ENCODE data around the gene SCLY.

Gene SCLY

DNA sequence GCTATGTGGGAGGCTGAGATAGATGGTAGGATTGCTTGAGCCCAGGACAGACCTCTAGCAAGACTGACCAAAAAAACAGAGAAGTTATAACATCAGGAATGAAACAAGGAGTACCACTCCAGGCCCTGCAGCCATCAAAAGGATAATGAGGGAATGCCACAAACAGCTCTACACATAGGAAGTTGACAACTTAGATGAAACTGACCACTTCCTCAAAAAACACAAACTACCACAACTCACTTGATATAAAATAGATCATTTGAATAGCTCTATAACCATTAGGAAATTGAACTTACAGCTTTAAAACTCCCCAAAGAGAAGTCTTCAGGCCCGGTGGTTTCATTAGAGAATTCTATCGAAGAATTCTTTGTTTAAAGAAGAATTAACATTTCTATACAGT, 26.4 kb downstream of the SCLY start:
- no peaks in the 10 kb centered on the region for H3K9me3 ChIP-seq (ENCODE audit: control insufficient read depth, insufficient read depth, low read depth, low read length)

DNA sequence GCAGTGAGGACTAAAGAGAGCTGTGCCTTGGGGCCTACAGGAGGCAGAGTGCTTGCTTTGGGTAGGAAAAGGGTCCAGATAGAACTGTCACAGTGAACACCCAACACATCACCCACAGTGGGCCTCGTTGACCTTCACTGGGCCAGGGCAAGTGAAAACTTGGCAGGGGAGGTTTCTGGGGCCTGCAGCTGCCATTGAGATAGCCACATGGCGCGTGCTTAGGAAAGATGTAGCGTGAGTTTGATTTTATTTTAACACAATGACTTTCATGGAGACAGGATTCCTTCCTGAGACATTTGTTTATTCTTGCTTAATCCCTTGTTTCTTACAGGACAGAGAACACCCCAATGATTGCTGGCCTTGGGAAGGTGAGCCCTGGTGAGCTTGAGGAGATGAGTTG, 30.1 kb downstream of the SCLY start:
- Histone ChIP-seq H3K36me3 (ENCODE audit: control insufficient read depth, insufficient read depth, low read length) (peaks cover 48% of the 10 kb centered on the region), H3K4me3 (ENCODE audit: low read depth, low read length) (no peak overlapping the region), H3K27ac (ENCODE audit: low read depth, low read length) (no peak overlapping the region), H3K9me3 (ENCODE audit: control insufficient read depth, insufficient read depth, low read depth, low read length) (no peaks in the 10 kb centered on the region), H3K27me3 (ENCODE audit: control insufficient read depth, insufficient read depth, low read length) (no peaks in the 10 kb centered on the region), H3K9ac (ENCODE audit: low read length) (no peak overlapping the region), H3K4me1 (ENCODE audit: control insufficient read depth, insufficient read depth, low read length) (peaks cover under 1% of the 10 kb centered on the region; the same call in 1 of the 2 replicates)

More for the DNA sequence above, 26.4 kb downstream of the SCLY start:
- H3K27ac ChIP-seq (ENCODE audit: low read depth, low read length) = no peak overlapping the region
- H3K9ac ChIP-seq (ENCODE audit: low read length) = no peak overlapping the region
- no peaks in the 10 kb centered on the region for H3K4me1 ChIP-seq (ENCODE audit: control insufficient read depth, insufficient read depth, low read length)
- no peak overlapping the region for H3K4me3 ChIP-seq (ENCODE audit: low read depth, low read length)
- no peaks in the 10 kb centered on the region for H3K27me3 ChIP-seq (ENCODE audit: control insufficient read depth, insufficient read depth, low read length)
- peaks cover 70% of the 10 kb centered on the region for H3K36me3 ChIP-seq (ENCODE audit: control insufficient read depth, insufficient read depth, low read length)

- Histone ChIP-seq H3K9me3 (ENCODE audit: control insufficient read depth, insufficient read depth, low read depth, low read length) (no peaks in the 10 kb centered on the region), H3K27ac (ENCODE audit: low read depth, low read length) (no peak overlapping the region), H3K4me3 (ENCODE audit: low read depth, low read length) (no peak overlapping the region), H3K27me3 (ENCODE audit: control insufficient read depth, insufficient read depth, low read length) (no peaks in the 10 kb centered on the region), H3K4me1 (ENCODE audit: control insufficient read depth, insufficient read depth, low read length) (peaks cover 7% of the 10 kb centered on the region), H3K9ac (ENCODE audit: low read length) (no peak overlapping the region), H3K36me3 (ENCODE audit: control insufficient read depth, insufficient read depth, low read length) (peaks cover 43% of the 10 kb centered on the region)
These were observed 30.7 kb downstream of the SCLY start for GRCh38 chr2:238091436-238092060.

DNA sequence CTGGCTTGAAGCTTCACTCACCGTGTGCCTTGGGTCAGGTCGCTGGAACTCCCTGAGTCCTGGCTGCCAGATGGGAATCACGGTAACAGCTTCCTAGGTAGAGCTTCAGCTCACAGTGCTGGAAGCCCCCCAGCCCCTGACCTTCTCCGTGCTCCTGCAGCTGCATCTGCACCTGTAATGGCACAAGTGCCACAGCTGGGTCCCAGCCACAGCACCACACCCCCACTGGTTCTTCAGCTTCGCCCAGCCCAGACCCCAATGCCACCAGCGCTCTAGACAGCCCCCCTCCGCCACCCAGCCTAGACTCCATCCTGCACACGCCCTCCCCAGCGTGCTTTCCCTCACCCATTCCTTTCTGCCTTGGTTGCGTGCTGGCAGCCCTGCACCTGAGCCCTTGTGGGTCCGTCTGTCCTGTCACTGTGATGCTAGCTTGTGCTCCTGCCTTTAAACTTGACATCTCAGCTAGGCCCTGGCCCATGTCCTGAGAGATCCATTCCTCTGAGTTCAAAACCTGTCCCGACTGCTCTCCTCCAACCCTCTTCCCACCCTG, 31.8 kb downstream of the SCLY start:
- Histone ChIP-seq H3K4me3 (ENCODE audit: low read depth, low read length) (no peak overlapping the region), H3K9ac (ENCODE audit: low read length) (no peak overlapping the region), H3K4me1 (ENCODE audit: control insufficient read depth, insufficient read depth, low read length) (peaks cover 10% of the 10 kb centered on the region), H3K9me3 (ENCODE audit: control insufficient read depth, insufficient read depth, low read depth, low read length) (no peaks in the 10 kb centered on the region), H3K36me3 (ENCODE audit: control insufficient read depth, insufficient read depth, low read length) (peaks cover 37% of the 10 kb centered on the region), H3K27me3 (ENCODE audit: control insufficient read depth, insufficient read depth, low read length) (no peaks in the 10 kb centered on the region), H3K27ac (ENCODE audit: low read depth, low read length) (no peak overlapping the region)

GRCh38 chr2:238093181-238094140, 32.7 kb downstream of the SCLY start:
- H3K27ac ChIP-seq (ENCODE audit: low read depth, low read length) = no peak overlapping the region
- H3K4me3 ChIP-seq (ENCODE audit: low read depth, low read length) = no peak overlapping the region
- peaks cover 17% of the 10 kb centered on the region for H3K4me1 ChIP-seq (ENCODE audit: control insufficient read depth, insufficient read depth, low read length)
- peaks cover 31% of the 10 kb centered on the region for H3K36me3 ChIP-seq (ENCODE audit: control insufficient read depth, insufficient read depth, low read length)
- no peaks in the 10 kb centered on the region for H3K9me3 ChIP-seq (ENCODE audit: control insufficient read depth, insufficient read depth, low read depth, low read length)
- H3K27me3 ChIP-seq (ENCODE audit: control insufficient read depth, insufficient read depth, low read length) = no peaks in the 10 kb centered on the region
- H3K9ac ChIP-seq (ENCODE audit: low read length) = no peak overlapping the region

DNA sequence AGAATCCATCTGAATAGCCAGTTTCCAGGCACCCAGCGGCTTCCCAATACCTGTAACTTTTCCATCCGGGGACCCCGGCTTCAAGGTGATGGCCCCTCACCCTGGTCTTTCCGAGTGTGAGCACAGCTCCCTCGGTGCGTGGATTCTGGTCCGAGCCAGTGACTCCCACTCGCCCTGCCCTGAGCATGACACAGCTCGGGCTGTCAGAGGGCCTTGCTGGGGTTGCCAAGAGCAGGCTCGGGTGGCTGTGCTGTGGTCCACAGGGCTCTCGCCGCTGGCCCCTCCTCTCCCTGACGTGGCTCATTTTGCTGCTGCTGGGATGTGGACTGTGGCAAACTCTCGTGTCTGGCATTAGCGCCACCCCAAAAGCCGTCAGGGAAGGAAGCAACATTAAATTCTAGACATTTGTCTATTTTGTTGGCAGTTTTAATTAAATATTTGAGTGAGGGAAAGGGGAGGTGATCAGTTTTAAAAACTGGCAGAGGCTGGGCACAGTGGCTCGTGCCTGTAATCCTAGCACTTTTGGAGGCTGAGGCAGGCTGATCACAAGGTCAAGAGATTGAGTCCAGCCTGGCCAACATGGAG, 33.7 kb downstream of the SCLY start:
- H3K9ac ChIP-seq (ENCODE audit: low read length) = no peak overlapping the region
- peaks cover 27% of the 10 kb centered on the region for H3K36me3 ChIP-seq (ENCODE audit: control insufficient read depth, insufficient read depth, low read length)
- no peak overlapping the region for H3K27ac ChIP-seq (ENCODE audit: low read depth, low read length)
- no peaks in the 10 kb centered on the region for H3K27me3 ChIP-seq (ENCODE audit: control insufficient read depth, insufficient read depth, low read length)
- H3K4me3 ChIP-seq (ENCODE audit: low read depth, low read length) = no peak overlapping the region
- no peaks in the 10 kb centered on the region for H3K9me3 ChIP-seq (ENCODE audit: control insufficient read depth, insufficient read depth, low read depth, low read length)
- H3K4me1 ChIP-seq (ENCODE audit: control insufficient read depth, insufficient read depth, low read length) = peaks cover 21% of the 10 kb centered on the region

DNA sequence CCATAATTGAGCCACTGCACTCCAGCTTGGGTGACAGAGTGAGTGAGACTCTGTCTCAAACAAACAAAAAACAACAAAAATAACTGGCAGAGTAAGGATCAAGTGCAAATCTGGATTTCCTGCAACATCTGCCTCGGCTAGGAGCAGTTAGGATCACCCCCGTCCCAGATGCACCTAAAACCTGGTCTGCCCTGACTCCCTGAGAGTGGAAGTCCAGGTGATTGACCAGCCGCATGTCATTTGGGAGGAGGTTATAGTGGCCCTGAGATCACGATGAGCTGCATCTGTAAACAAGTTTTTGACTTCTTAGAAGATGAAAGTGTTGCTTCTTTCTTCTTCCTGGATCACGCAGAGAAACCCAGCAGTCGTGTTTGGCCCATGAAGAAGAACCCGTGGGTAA, 34.3 kb downstream of the SCLY start:
- Histone ChIP-seq H3K9ac (ENCODE audit: low read length) (no peak overlapping the region), H3K27me3 (ENCODE audit: control insufficient read depth, insufficient read depth, low read length) (no peaks in the 10 kb centered on the region), H3K4me1 (ENCODE audit: control insufficient read depth, insufficient read depth, low read length) (peaks cover 21% of the 10 kb centered on the region), H3K36me3 (ENCODE audit: control insufficient read depth, insufficient read depth, low read length) (peaks cover 25% of the 10 kb centered on the region), H3K9me3 (ENCODE audit: control insufficient read depth, insufficient read depth, low read depth, low read length) (no peaks in the 10 kb centered on the region), H3K4me3 (ENCODE audit: low read depth, low read length) (no peak overlapping the region), H3K27ac (ENCODE audit: low read depth, low read length) (no peak overlapping the region)

DNA sequence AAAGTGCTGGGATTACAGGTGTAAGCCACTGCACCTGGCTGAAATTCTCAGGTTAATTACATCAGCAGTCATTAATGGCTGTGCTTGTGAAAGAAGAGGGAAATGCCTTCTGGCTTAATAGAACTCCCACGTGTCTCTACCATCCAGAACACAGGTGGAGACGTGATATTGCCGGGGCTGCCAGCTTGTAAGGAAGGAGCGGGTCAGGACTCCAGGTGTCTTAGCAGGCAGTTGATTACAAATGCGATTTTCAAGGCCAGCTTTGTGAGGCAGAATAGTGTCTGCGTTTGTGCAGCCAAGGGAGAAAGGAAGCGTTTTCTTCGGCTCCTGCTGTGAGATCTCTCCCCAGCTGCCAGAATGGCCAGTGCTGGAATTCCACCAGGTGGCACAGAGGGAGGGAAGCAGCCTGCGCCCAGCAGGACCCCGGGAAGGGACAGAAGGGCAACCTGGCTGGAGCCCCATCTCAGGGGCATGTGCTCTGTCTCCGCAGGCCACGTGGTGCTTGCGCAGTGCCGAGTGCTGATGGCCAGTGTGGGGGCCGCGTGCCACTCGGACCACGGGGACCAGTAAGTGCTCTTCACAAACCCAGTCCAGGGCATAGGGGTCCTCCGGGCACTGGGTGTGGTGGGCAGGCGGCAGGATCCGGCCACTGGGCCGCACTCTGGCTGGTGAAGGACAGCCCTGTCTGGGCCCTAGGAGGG, 35.7 kb downstream of the SCLY start:
- H3K9me3 ChIP-seq (ENCODE audit: control insufficient read depth, insufficient read depth, low read depth, low read length) = no peaks in the 10 kb centered on the region
- peaks cover 21% of the 10 kb centered on the region for H3K4me1 ChIP-seq (ENCODE audit: control insufficient read depth, insufficient read depth, low read length)
- no peak overlapping the region for H3K4me3 ChIP-seq (ENCODE audit: low read depth, low read length)
- no peaks in the 10 kb centered on the region for H3K27me3 ChIP-seq (ENCODE audit: control insufficient read depth, insufficient read depth, low read length)
- no peak overlapping the region for H3K9ac ChIP-seq (ENCODE audit: low read length)
- H3K27ac ChIP-seq (ENCODE audit: low read depth, low read length) = no peak overlapping the region
- peaks cover 15% of the 10 kb centered on the region for H3K36me3 ChIP-seq (ENCODE audit: control insufficient read depth, insufficient read depth, low read length)

- no peaks in the 10 kb centered on the region for H3K27me3 ChIP-seq (ENCODE audit: control insufficient read depth, insufficient read depth, low read length)
- H3K27ac ChIP-seq (ENCODE audit: low read depth, low read length) = no peak overlapping the region
- peaks cover 9% of the 10 kb centered on the region; the same call in 1 of the 2 replicates for H3K36me3 ChIP-seq (ENCODE audit: control insufficient read depth, insufficient read depth, low read length)
- H3K9ac ChIP-seq (ENCODE audit: low read length) = no peak overlapping the region
- H3K4me3 ChIP-seq (ENCODE audit: low read depth, low read length) = no peak overlapping the region
- no peaks in the 10 kb centered on the region for H3K9me3 ChIP-seq (ENCODE audit: control insufficient read depth, insufficient read depth, low read depth, low read length)
- peaks cover 21% of the 10 kb centered on the region for H3K4me1 ChIP-seq (ENCODE audit: control insufficient read depth, insufficient read depth, low read length)
These were observed 36.6 kb downstream of the SCLY start for GRCh38 chr2:238097201-238097987.

Measured in HUES6 (cell line).